Neural cell (in vitro differentiated cells): ENCODE data around the gene CLINT1. TPM values are rescaled to one million over a fixed set of nuclear protein-coding genes. Genes with fewer than 3 reads are reported as not detected.

ENCODE experiments used
- H2AFZ ChIP-seq: fragments of 200-600, 300-800 bp; sonication (generic), shearing (Covaris generic); 2 replicates; pipeline ENCODE4 v1.6.0; 2014; ENCODE audit warnings: low read depth, mild to moderate bottlenecking, antibody characterized with exemption, low read length, moderate library complexity
- H3F3A ChIP-seq: fragments of 200-600 bp; shearing (Covaris generic); 2 replicates; pipeline ENCODE4 v1.6.1; 2016; ENCODE audit warnings: mild to moderate bottlenecking, moderate library complexity, mixed read lengths, antibody characterized with exemption, low read length; ENCODE audit not compliant: insufficient read depth, poor library complexity, severe bottlenecking
- H3K27ac ChIP-seq: fragments of 200-600, 300-800 bp; sonication (generic), shearing (Covaris generic); 2 replicates; pipeline ENCODE4 v1.5.1; 2014; ENCODE audit warnings: mild to moderate bottlenecking, low read length, moderate library complexity
- H3K27me3 ChIP-seq: fragments of 300-800, 200-600 bp; sonication (generic), shearing (Covaris generic); 2 replicates; pipeline ENCODE4 v1.6.0; 2014; ENCODE audit warnings: mild to moderate bottlenecking, low read depth, low read length, moderate library complexity; ENCODE audit not compliant: insufficient read depth
- H3K36me3 ChIP-seq: fragments of 300-800, 200-600 bp; sonication (generic), shearing (Covaris generic); 2 replicates; pipeline ENCODE4 v1.5.1; 2014; ENCODE audit warnings: mild to moderate bottlenecking, antibody characterized with exemption, low read length, moderate library complexity; ENCODE audit not compliant: insufficient read depth
- H3K4me2 ChIP-seq: fragments of 300-800, 200-600 bp; sonication (generic), shearing (Covaris generic); 2 replicates; pipeline ENCODE4 v1.6.0; 2014; ENCODE audit warnings: mild to moderate bottlenecking, low read length
- H3K4me3 ChIP-seq: fragments of 300-800, 200-600 bp; sonication (generic), shearing (Covaris generic); 2 replicates; pipeline ENCODE4 v1.5.1; 2014; ENCODE audit warnings: mild to moderate bottlenecking, low read length, moderate library complexity
- H3K79me2 ChIP-seq: fragments of 200-600 bp; shearing (Covaris generic); replicated peaks from 2 replicates; pipeline ENCODE4 v1.6.0; 2014; ENCODE audit warnings: mild to moderate bottlenecking, low read length, moderate library complexity; ENCODE audit not compliant: insufficient read depth
- H3K9ac ChIP-seq: fragments of 300-800, 200-600 bp; sonication (generic), shearing (Covaris generic); 2 replicates; pipeline ENCODE4 v1.6.1; 2016; ENCODE audit warnings: mild to moderate bottlenecking, low read length, mixed read lengths
- H3K9me2 ChIP-seq: fragments of 200-600 bp; shearing (Covaris generic); 2 replicates; pipeline ENCODE4 v1.6.1; 2016; ENCODE audit warnings: mild to moderate bottlenecking, low read length, mixed read lengths; ENCODE audit not compliant: insufficient read depth
- H3K9me3 ChIP-seq: fragments of 200-600, 300-800 bp; sonication (generic), shearing (Covaris generic); 2 replicates; pipeline ENCODE4 v1.6.1; 2016; ENCODE audit warnings: mild to moderate bottlenecking, mixed run types, low read length, moderate library complexity, mixed read lengths
- H4K20me1 ChIP-seq: fragments of 200-600 bp; shearing (Covaris generic); 2 replicates; pipeline ENCODE4 v1.6.1; 2016; ENCODE audit warnings: mild to moderate bottlenecking, mixed run types; ENCODE audit not compliant: insufficient read depth
- EP300 ChIP-seq: fragments of 450-650 bp; conservative IDR thresholded peaks from 2 replicates; pipeline ENCODE4 v1.6.1; 2014; ENCODE audit warnings: antibody characterized with exemption, mild to moderate bottlenecking, moderate library complexity; ENCODE audit not compliant: poor library complexity, severe bottlenecking
- EZH2 ChIP-seq: fragments of 200-600, 300-800 bp; shearing (Covaris generic), sonication (generic); IDR thresholded peaks from 2 replicates; pipeline ENCODE4 v1.6.1; 2014; ENCODE audit warnings: antibody characterized with exemption, low read length, borderline replicate concordance, mild to moderate bottlenecking; ENCODE audit not compliant: insufficient read depth, poor library complexity, severe bottlenecking
- MXI1 ChIP-seq: fragments of 450-650 bp; conservative IDR thresholded peaks from 2 replicates; pipeline ENCODE4 v1.6.1; 2014; ENCODE audit warnings: antibody characterized with exemption, mild to moderate bottlenecking; ENCODE audit not compliant: poor library complexity, severe bottlenecking
- POLR2AphosphoS5 ChIP-seq: IDR thresholded peaks from 2 replicates; pipeline ENCODE4 v1.6.1; 2012
- RAD21 ChIP-seq: fragments of 450-650 bp; conservative IDR thresholded peaks from 2 replicates; pipeline ENCODE4 v1.6.1; 2014; ENCODE audit warnings: antibody characterized with exemption, mild to moderate bottlenecking, moderate library complexity
- SMC3 ChIP-seq: fragments of 450-650 bp; conservative IDR thresholded peaks from 2 replicates; pipeline ENCODE4 v1.6.1; 2014; ENCODE audit warnings: antibody characterized with exemption, mild to moderate bottlenecking, moderate library complexity; ENCODE audit not compliant: poor library complexity
- TAF1 ChIP-seq: IDR thresholded peaks from 2 replicates; pipeline ENCODE4 v1.6.1; 2012; ENCODE audit warnings: low read depth
- polyA plus RNA-seq: library from polyadenylated mRNA; depleted of rRNA; stranded (reverse); fragments of >200 nt; gene quantifications from 2 replicates; pipeline ENCODE4 v1.2.3, GENCODE V29; 2014
- TF ChIP-seq, protein P1 (sequence below): IDR thresholded peaks from 2 replicates; pipeline ENCODE4 v1.6.1; 2012; ENCODE audit warnings: borderline replicate concordance
- TF ChIP-seq, protein P2 (sequence below): fragments of 450-650 bp; IDR thresholded peaks from 2 replicates; pipeline ENCODE4 v1.5.1; 2014; ENCODE audit warnings: antibody characterized with exemption, mild to moderate bottlenecking, moderate library complexity; ENCODE audit not compliant: poor library complexity, severe bottlenecking

The CLINT1 gene
- polyA plus RNA-seq, 1 donor from 2014 or later, result 47.3 TPM

DNA sequence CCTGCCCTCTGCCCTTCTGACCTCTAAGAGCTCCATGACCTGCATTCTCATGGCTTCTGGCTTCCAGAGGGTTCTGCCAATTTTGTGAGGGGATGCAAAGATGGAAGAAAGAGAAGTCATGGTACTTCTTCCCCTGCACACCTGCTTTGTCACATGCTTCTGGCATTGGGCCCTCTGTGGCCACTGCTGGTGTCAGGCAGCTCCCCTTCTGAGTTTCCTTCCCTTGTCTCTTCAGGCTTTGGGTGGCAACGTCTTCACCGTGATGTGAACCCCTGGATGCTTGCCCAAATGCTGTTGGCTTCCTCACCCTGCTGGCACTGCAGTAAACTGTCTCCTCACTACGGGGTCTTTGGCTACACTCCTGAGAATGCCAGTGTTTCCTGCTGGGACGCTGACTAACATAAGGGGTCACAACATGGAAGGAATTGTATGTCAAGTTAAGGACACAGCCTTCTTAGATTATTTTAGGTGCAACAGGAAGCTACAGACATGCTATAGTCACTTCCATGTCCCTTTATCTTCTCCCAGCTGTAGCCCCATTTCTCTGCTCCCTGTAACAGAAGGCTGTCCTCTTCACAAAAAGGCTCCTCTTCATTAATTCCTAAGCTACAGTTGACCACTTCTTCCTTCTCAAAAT is 8.9 kb upstream of the CLINT1 start:
- Histone ChIP-seq H3K79me2 (no peaks in the 10 kb centered on the region), H3K9me3 (no peaks in the 10 kb centered on the region), H2AFZ (no peak overlapping the region), H4K20me1 (no peaks in the 10 kb centered on the region), H3K9me2 (no peaks in the 10 kb centered on the region), H3K27me3 (no peaks in the 10 kb centered on the region), H3F3A (no peaks in the 10 kb centered on the region), H3K4me2 (no peak overlapping the region), H3K27ac (no peak overlapping the region), H3K9ac (no peak overlapping the region), H3K36me3 (no peaks in the 10 kb centered on the region), H3K4me3 (no peak overlapping the region)
- no peak for TF ChIP-seq SMC3
- TF ChIP-seq RAD21, result no peak
- TF ChIP-seq MXI1, result no peak
- no peak for TF ChIP-seq EZH2
- TF ChIP-seq, protein P1, sequence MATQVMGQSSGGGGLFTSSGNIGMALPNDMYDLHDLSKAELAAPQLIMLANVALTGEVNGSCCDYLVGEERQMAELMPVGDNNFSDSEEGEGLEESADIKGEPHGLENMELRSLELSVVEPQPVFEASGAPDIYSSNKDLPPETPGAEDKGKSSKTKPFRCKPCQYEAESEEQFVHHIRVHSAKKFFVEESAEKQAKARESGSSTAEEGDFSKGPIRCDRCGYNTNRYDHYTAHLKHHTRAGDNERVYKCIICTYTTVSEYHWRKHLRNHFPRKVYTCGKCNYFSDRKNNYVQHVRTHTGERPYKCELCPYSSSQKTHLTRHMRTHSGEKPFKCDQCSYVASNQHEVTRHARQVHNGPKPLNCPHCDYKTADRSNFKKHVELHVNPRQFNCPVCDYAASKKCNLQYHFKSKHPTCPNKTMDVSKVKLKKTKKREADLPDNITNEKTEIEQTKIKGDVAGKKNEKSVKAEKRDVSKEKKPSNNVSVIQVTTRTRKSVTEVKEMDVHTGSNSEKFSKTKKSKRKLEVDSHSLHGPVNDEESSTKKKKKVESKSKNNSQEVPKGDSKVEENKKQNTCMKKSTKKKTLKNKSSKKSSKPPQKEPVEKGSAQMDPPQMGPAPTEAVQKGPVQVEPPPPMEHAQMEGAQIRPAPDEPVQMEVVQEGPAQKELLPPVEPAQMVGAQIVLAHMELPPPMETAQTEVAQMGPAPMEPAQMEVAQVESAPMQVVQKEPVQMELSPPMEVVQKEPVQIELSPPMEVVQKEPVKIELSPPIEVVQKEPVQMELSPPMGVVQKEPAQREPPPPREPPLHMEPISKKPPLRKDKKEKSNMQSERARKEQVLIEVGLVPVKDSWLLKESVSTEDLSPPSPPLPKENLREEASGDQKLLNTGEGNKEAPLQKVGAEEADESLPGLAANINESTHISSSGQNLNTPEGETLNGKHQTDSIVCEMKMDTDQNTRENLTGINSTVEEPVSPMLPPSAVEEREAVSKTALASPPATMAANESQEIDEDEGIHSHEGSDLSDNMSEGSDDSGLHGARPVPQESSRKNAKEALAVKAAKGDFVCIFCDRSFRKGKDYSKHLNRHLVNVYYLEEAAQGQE, result no peak
- no peak for TF ChIP-seq POLR2AphosphoS5
- no peak for TF ChIP-seq EP300
- TF ChIP-seq, protein P2, sequence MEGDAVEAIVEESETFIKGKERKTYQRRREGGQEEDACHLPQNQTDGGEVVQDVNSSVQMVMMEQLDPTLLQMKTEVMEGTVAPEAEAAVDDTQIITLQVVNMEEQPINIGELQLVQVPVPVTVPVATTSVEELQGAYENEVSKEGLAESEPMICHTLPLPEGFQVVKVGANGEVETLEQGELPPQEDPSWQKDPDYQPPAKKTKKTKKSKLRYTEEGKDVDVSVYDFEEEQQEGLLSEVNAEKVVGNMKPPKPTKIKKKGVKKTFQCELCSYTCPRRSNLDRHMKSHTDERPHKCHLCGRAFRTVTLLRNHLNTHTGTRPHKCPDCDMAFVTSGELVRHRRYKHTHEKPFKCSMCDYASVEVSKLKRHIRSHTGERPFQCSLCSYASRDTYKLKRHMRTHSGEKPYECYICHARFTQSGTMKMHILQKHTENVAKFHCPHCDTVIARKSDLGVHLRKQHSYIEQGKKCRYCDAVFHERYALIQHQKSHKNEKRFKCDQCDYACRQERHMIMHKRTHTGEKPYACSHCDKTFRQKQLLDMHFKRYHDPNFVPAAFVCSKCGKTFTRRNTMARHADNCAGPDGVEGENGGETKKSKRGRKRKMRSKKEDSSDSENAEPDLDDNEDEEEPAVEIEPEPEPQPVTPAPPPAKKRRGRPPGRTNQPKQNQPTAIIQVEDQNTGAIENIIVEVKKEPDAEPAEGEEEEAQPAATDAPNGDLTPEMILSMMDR, result no peak
- TF ChIP-seq TAF1, result no peak

DNA sequence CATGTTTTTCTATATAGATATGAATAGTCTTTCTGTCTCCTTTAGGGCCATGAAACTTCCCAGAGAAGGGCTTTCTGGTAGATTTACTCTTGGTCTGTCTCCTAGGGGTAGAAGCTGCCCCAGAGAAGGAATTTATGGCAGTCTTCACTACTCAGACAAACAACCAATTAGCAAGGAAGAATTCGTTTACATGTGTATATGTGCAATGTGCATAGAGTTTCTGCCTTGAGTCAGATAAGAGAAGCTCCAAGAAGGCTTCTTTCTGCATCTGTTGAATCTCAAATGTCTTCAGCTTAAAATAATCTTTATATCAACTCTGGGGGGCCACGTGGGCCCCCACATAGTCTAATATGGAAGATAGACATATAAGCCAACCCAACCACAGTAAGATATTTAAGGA is 7.6 kb upstream of the CLINT1 start:
- no peaks in the 10 kb centered on the region for H4K20me1 ChIP-seq
- H3K27me3 ChIP-seq, result no peaks in the 10 kb centered on the region
- H3K36me3 ChIP-seq, result no peaks in the 10 kb centered on the region
- H3K9me3 ChIP-seq, result no peaks in the 10 kb centered on the region
- H3F3A ChIP-seq, result no peaks in the 10 kb centered on the region
- no peak overlapping the region for H3K9ac ChIP-seq
- no peak overlapping the region for H3K4me3 ChIP-seq
- no peak overlapping the region for H3K27ac ChIP-seq
- H3K4me2 ChIP-seq, result no peak overlapping the region
- no peaks in the 10 kb centered on the region for H3K9me2 ChIP-seq
- no peaks in the 10 kb centered on the region for H3K79me2 ChIP-seq
- no peak overlapping the region for H2AFZ ChIP-seq
- TF ChIP-seq EZH2, result no peak
- TF ChIP-seq RAD21, result no peak
- TF ChIP-seq, protein P1, result no peak
- TF ChIP-seq, protein P2, result no peak
- TF ChIP-seq EP300, result no peak
- TF ChIP-seq MXI1, result no peak
- no peak for TF ChIP-seq TAF1
- TF ChIP-seq SMC3, result no peak
- TF ChIP-seq POLR2AphosphoS5, result no peak
